GM18511 (cell line): ENCODE results near the gene PHLDA2.

Source experiments
- ATAC-seq: cut with Tn5 transposase; IDR thresholded peaks from one replicate; pipeline ENCODE4 v1.9.1; 2021; ENCODE audit warnings: mild to moderate bottlenecking, moderate library complexity; ENCODE audit not compliant: unreplicated experiment

PHLDA2 gene

DNA sequence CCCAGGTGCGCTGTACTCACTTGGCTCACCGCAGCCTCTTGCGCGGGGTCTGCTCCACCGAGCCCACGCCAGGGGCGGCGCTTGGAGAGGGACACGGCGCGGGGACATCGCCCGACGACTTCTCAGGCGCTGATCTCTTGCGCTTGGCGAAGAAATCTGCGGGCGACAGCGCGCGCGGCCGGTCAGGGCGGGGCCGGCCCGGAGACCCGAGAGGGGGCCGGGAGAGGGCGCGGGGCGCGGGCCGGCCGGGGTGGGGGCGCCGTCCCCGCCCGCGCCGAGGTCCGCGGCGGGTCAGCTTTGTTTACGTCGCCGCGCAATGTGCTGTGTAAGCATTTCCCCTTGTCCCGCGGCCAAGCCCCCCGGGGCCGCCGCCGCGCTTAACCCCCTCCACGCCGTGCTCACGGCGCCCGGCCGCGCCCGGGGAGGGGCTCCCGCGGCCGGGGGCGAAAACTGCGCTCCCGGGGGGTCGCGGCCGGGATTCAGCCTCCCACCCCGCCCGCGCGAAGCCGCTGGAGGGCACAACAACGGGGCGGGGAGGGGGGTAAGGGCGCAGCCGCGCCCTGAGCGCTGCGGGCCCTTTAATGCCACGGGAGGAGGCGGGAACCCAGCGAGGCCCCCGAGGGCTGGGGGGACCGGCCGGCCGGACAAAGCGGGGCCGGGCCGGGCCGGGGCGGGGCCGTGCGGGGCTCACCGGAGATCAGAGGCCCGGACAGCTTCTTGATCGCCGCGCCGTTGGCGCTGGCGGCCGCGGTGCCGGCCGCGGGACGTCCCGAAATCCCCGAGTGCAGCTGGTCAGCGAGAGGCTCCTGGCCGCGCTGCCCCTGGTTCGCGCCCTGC, 45.0 kb downstream of the PHLDA2 start:
- no peak for ATAC-seq

DNA sequence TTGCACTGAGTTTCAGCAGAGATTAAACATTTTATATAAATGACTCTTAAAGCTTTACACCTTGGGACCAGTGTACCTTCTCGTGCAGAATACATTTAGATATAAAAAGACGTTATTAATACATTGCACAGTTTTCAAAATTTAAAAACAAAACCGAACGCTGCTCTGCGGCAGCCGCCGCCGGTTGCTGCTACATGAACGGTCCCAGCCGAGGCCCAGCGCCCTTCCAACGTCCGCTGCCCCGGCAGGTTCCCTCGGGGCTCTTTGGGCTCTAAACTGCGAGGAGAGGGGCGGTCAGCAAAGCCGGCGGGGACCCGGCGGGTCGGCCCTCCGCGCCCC, 45.6 kb downstream of the PHLDA2 start:
- no peak for ATAC-seq

DNA sequence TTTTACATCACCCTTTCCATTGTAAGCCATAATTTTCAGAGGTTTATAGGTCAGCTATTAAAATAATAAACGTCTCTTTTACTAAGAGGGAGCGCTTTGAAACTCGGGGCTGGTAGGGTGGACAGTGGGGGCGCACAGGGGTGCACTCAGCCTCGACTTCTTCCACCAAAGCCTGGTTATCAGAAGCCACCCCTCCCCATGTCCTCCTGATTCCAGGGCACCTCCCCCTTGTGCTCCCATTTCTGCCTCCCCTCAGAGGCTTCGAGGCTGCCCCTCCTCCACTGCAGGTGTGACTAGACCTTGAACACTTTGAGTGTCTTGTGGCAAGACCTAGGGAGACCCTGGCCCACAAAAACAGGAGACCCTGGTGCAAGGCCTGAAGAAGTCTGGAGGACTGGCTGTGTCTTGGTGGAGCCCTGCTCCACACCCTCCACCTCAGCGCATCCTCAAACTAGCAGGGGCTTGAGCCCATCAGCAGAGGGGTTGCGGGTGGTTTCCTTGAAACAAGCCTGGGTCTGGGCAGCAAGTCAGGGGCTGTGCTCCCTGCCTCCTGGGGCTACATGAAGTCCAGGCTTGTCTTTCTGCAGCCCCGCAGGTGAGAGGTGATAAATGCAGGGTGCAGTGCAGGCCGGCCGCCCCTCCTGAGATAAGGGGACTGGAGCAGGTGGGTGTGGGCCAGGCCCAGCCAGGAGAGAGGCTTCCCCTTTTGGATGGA, 46.7 kb downstream of the PHLDA2 start:
- ATAC-seq, result no peak

DNA sequence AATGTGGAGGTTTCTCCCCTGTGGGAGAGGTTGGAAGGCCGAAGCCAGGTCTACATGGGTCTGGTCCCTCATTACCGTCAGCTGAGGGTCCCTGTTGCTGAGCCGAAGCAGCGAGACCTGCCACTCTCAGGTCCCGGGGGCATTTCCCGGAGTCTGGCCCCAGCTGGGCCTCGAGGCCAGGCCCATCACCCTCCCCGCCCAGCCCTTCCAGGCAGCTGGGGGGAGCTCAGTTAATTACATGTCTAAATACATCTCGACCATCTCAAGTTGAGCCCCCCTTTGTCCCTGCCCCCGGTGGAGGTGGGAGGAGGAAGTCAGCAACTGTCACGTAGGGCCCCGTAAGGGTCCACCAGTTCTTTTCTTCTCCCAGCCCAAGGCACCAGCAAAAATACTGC, 47.2 kb downstream of the PHLDA2 start:
- ATAC-seq, result no peak

DNA sequence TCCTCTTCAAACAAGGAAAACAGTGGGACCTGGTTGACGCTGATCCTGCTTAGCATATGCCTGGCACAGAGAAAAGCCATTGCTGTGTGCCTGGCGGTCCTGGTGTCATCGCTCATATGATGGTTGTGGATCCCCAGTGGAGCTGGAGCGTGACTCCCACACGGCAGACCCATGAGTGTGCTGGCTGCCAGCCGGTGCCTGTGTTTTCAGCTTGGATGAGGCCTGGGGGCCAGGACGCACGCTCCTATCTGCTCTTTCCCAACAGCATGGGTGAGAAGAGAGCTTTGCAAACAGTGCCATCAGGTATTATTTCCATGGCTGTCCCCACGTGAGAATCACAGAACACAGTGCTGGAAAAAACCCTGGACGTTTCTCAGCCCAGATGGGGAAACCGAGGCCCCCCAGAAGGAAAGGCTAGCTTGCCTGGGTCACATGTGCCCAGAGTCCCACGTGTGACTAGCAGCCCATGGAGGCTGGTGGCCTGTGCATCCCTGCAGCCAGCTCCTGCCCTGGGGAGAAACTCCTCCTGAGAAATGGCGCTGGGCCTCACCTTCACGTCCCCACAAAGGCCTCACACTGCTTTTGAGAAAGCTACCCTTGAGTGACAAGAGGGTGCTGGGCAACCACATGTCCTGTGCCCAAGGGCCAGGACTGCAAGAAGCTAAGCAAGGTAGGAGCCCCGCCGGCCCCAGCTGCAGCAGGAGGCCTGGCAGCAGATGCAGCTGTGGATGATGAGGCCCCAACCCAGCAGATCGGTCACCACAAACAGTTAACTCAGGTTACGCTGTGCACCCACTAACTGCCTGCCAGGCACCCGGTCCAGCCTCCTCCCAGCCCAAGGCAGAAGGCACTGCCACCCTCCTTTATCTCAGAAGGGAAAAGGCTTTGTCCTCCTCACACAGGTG, 47.9 kb downstream of the PHLDA2 start:
- no peak for ATAC-seq

DNA sequence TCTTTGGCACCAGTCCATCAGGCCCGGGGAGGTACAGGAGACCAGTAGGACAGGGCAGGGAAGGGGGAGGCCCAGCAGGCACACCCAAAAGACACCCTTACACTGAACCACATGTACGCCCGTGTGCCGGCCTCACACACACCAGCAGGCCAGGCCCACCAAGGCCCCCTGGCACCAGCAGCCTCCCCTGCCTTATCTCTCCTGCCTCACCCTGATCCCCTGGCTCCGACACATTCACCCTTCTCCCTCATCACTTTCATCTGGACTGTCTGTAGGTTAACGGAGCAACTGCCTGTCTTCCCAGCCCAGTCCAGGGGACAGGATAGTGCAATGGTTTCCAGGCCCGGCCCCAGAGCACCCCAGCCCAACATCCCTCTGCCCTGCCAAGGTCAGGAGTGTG, 48.6 kb downstream of the PHLDA2 start:
- ATAC-seq, result no peak

DNA sequence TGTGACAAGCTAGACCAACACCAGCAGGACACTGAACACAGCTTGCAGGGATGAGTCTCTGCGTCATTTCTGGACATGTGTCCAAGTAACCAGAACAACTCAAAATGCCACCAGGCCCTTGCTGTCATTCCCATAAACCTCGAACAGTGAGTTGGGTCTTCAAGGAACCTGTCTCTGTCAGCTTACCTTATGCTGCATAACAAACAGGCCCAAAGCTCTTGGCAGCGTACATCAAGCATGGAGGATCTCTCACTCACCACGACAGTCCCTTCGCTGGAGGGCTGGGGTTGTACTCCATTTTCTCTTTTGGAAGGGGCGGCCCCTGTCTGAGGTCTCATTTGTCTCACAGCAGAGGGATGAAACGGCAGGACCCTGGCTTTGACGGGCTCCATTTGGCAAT, 50.4 kb downstream of the PHLDA2 start:
- no peak for ATAC-seq
